ENCODE data around the gene UBA1.
A peak's percentile ranks its signal among the peaks of the same experiment; 100 is the strongest.

The UBA1 gene

GRCh38 chrX:47232197-47232802, 38.7 kb downstream of the UBA1 start:
- DNase-seq: no peak

GRCh38 chrX:47232803-47233332, 39.2 kb downstream of the UBA1 start, which contains the start of gene USP11:
Gene USP11 (plus strand): TSS chrX:47233009. CDS start chrX:47233044, 35 bp downstream.
- Histone ChIP-seq H3K36me3 (peaks cover 14% of the 10 kb centered on the region), H3K9me3 (ENCODE audit: severe bottlenecking) (no peaks in the 10 kb centered on the region), H3K4me3 (ENCODE audit: low read depth, low read length) (peak within 1 kb of the TSS; percentile 61), H3K27ac (peak within 1 kb of the TSS; percentile 94), H3K27me3 (ENCODE audit: insufficient read depth, low read depth, severe bottlenecking) (no peaks in the 10 kb centered on the region)
- DNase-seq: peak; percentile 60
- TF ChIP-seq, protein P1, sequence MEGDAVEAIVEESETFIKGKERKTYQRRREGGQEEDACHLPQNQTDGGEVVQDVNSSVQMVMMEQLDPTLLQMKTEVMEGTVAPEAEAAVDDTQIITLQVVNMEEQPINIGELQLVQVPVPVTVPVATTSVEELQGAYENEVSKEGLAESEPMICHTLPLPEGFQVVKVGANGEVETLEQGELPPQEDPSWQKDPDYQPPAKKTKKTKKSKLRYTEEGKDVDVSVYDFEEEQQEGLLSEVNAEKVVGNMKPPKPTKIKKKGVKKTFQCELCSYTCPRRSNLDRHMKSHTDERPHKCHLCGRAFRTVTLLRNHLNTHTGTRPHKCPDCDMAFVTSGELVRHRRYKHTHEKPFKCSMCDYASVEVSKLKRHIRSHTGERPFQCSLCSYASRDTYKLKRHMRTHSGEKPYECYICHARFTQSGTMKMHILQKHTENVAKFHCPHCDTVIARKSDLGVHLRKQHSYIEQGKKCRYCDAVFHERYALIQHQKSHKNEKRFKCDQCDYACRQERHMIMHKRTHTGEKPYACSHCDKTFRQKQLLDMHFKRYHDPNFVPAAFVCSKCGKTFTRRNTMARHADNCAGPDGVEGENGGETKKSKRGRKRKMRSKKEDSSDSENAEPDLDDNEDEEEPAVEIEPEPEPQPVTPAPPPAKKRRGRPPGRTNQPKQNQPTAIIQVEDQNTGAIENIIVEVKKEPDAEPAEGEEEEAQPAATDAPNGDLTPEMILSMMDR (IDR thresholded peaks at IDR 0.05; ENCODE audit: low read depth, low read length): no peak

More at GRCh38 chrX:47232197-47232802, 38.7 kb downstream of the UBA1 start:
- H3K36me3 ChIP-seq: peaks cover 19% of the 10 kb centered on the region
- TF ChIP-seq, protein P1 (IDR thresholded peaks at IDR 0.05; ENCODE audit: low read depth, low read length): no peak
- peak overlapping the region; percentile 94 for H3K27ac ChIP-seq
- H3K9me3 ChIP-seq (ENCODE audit: severe bottlenecking): no peaks in the 10 kb centered on the region
- H3K4me3 ChIP-seq (ENCODE audit: low read depth, low read length): peak overlapping the region; percentile 61
- H3K27me3 ChIP-seq (ENCODE audit: insufficient read depth, low read depth, severe bottlenecking): no peaks in the 10 kb centered on the region

- peaks cover 7% of the 10 kb centered on the region for H3K36me3 ChIP-seq
- peak overlapping the region; percentile 61 for H3K4me3 ChIP-seq (ENCODE audit: low read depth, low read length)
- H3K9me3 ChIP-seq (ENCODE audit: severe bottlenecking): no peaks in the 10 kb centered on the region
- no peaks in the 10 kb centered on the region for H3K27me3 ChIP-seq (ENCODE audit: insufficient read depth, low read depth, severe bottlenecking)
- DNase-seq: peak; percentile 90
- TF ChIP-seq, protein P1 (IDR thresholded peaks at IDR 0.05; ENCODE audit: low read depth, low read length): no peak
- H3K27ac ChIP-seq: peak overlapping the region; percentile 94
These were observed 39.9 kb downstream of the UBA1 start for GRCh38 chrX:47233333-47234113.

- Histone ChIP-seq H3K4me3 (ENCODE audit: low read depth, low read length) (peak overlapping the region; percentile 61), H3K36me3 (peaks cover 2% of the 10 kb centered on the region), H3K27me3 (ENCODE audit: insufficient read depth, low read depth, severe bottlenecking) (no peaks in the 10 kb centered on the region), H3K27ac (peak overlapping the region; percentile 94), H3K9me3 (ENCODE audit: severe bottlenecking) (no peaks in the 10 kb centered on the region)
- TF ChIP-seq, protein P1 (IDR thresholded peaks at IDR 0.05; ENCODE audit: low read depth, low read length): no peak
- DNase-seq: no peak
These were observed 41.0 kb downstream of the UBA1 start for GRCh38 chrX:47234583-47234982.

DNA sequence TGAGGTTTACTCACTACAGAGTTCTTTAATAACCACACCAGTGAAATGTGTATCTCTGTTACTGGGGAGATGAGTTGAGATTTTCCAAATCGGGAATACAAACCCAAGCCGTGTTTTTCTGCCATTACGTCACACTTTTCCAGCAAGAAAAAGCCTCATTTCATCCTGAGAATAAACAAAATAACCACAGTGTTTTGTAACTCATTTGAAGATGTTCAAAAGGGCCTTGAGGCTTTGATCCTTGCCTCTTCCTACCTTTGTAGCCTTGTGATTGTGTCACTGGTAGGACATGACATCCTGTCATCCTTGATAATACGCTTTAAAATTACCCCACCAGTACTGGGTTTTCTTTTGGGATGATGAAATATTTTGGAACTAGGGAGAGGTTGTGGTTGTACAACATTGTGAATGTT, 42.1 kb downstream of the UBA1 start:
- H3K36me3 ChIP-seq: peaks cover 11% of the 10 kb centered on the region
- H3K27me3 ChIP-seq (ENCODE audit: insufficient read depth, low read depth, severe bottlenecking): no peaks in the 10 kb centered on the region
- no peak for DNase-seq
- H3K27ac ChIP-seq: no peak overlapping the region
- no peaks in the 10 kb centered on the region for H3K9me3 ChIP-seq (ENCODE audit: severe bottlenecking)
- TF ChIP-seq, protein P1 (IDR thresholded peaks at IDR 0.05; ENCODE audit: low read depth, low read length): no peak
- no peak overlapping the region for H3K4me3 ChIP-seq (ENCODE audit: low read depth, low read length)

All from WERI-Rb-1 (cell line).